ENCODE measurements around the gene GLIPR1. TPM values are rescaled to one million over a fixed set of nuclear protein-coding genes. Genes with fewer than 3 reads are reported as not detected.

GLIPR1 gene
- total and polyA plus RNA-seq, 10 of the 15 experiments (the other 5 are each of a cell fraction or from before 2014, with no cell fraction given), result 18.2 to 62.6 (median 32.2) TPM

GRCh38 chr12:75550401-75551240 is 70.1 kb downstream of the GLIPR1 start:
- Histone ChIP-seq H3K27me3 (replicated peaks in 1 of 2; ENCODE audit: control insufficient read depth in 2 of 2, insufficient read depth in 2 of 2, low read length in 1 of 2) (no peaks in the 10 kb centered on the region), H3K79me2 (ENCODE audit: control insufficient read depth, insufficient read depth, low read length) (no peaks in the 10 kb centered on the region), H3K4me3 (no peak overlapping the region), H3K4me2 (ENCODE audit: control insufficient read depth, insufficient read depth) (no peak overlapping the region), H3K27ac (ENCODE audit: control insufficient read depth, insufficient read depth) (no peak overlapping the region), H4K20me1 (ENCODE audit: control insufficient read depth, insufficient read depth) (no peaks in the 10 kb centered on the region), H3K9me3 (replicated peaks; ENCODE audit: control insufficient read depth, insufficient read depth, low read length) (no peaks in the 10 kb centered on the region), H2AFZ (ENCODE audit: control insufficient read depth, low read depth, low read length) (no peak overlapping the region), H3K9ac (ENCODE audit: control insufficient read depth, insufficient read depth, low read length) (no peak overlapping the region), H3K4me1 (ENCODE audit: control insufficient read depth, insufficient read depth, low read length) (no peaks in the 10 kb centered on the region), H3K36me3 (ENCODE audit: control insufficient read depth in 2 of 2, insufficient read depth in 2 of 2, low read length in 1 of 2) (no peaks in the 10 kb centered on the region)
- no TSS peak for BruUV-seq (replicated peaks)
- ChIA-PET POLR2A (interaction anchor here (0.7 kb wide), 1 partner anchor 1059 kb away, joined by 6 read pairs; no protein-coding TSS in a partner anchor), RAD21 (ENCODE audit: unreplicated experiment) (interaction anchor here (1.2 kb wide), 1 partner anchor 10 kb away, joined by 3 read pairs; no protein-coding TSS in a partner anchor), SMC1A (ENCODE audit: uncharacterized antibody, unreplicated experiment) (interaction anchor here (1.0 to 1.2 kb wide), 3 partner anchors 8 to 40 kb away, joined by 3 to 6 read pairs (median 5); no protein-coding TSS in a partner anchor), CTCF (interaction anchor here (0.6 to 1.0 kb wide), 3 partner anchors 9 to 23 kb away, joined by 3 to 4 read pairs (median 3); no protein-coding TSS in a partner anchor)
- DNase-seq (ENCODE audit: low read depth, low spot score), result no peak
- 50% methylated on average over 8 of the region's 8 CpGs for WGBS (ENCODE audit: insufficient coverage, insufficient replicate concordance, low lambda C conversion rate, missing lambda C conversion rate)
- in situ Hi-C loops (cut with MboI) (no loop called here), intact Hi-C loops (cut with micrococcal nuclease; ENCODE audit: unreplicated experiment) (no loop called here)
- TF ChIP-seq RAD51 (IDR thresholded peaks at IDR 0.05) (peak; percentile 64; the same call in 1 of the 2 replicates), YY1 (IDR thresholded peaks at IDR 0.05; ENCODE audit: low read depth, low read length) (no peak), ZBTB40 (IDR thresholded peaks at IDR 0.05; ENCODE audit: borderline replicate concordance) (no peak), EZH2 (IDR thresholded peaks at IDR 0.05; ENCODE audit: borderline replicate concordance, control insufficient read depth, low read depth, low read length) (no peak)
- FAIRE-seq, result no peak
- ATAC-seq, result no peak

Data from GM12878 (cell line).